OCI-LY1 (cell line): ENCODE data around the gene LRRTM3.

ENCODE experiments used
- EZH2 ChIP-seq: fragments of 200-600 bp; sonication (generic), shearing (Covaris generic); IDR thresholded peaks from 2 replicates; pipeline ENCODE4 v1.8.0; 2017; ENCODE audit warnings: borderline replicate concordance, mixed run types, mild to moderate bottlenecking, antibody characterized with exemption, low read length, moderate library complexity, mixed read lengths
- TF ChIP-seq, protein P1 (sequence below): fragments of 200-600 bp; sonication (generic), shearing (Covaris generic); IDR thresholded peaks from 2 replicates; pipeline ENCODE4 v1.5.1; 2017; ENCODE audit warnings: mild to moderate bottlenecking, antibody characterized with exemption, low read length, moderate library complexity, mixed read lengths

GRCh38 chr10:66934711-66935110, 8.9 kb downstream of the LRRTM3 start:
- TF ChIP-seq, protein P1, sequence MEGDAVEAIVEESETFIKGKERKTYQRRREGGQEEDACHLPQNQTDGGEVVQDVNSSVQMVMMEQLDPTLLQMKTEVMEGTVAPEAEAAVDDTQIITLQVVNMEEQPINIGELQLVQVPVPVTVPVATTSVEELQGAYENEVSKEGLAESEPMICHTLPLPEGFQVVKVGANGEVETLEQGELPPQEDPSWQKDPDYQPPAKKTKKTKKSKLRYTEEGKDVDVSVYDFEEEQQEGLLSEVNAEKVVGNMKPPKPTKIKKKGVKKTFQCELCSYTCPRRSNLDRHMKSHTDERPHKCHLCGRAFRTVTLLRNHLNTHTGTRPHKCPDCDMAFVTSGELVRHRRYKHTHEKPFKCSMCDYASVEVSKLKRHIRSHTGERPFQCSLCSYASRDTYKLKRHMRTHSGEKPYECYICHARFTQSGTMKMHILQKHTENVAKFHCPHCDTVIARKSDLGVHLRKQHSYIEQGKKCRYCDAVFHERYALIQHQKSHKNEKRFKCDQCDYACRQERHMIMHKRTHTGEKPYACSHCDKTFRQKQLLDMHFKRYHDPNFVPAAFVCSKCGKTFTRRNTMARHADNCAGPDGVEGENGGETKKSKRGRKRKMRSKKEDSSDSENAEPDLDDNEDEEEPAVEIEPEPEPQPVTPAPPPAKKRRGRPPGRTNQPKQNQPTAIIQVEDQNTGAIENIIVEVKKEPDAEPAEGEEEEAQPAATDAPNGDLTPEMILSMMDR = no peak
- no peak for TF ChIP-seq EZH2
